ENCODE results near the gene RTBDN. TPM values are rescaled to one million over a fixed set of nuclear protein-coding genes. Genes with fewer than 3 reads are reported as not detected.

The RTBDN gene
- polyA plus RNA-seq, 1 of the 3 experiments (the other 2 are of a cell fraction) = 0.72 TPM

GRCh38 chr19:12833738-12834565 is 427 bp downstream of the RTBDN start:
- WGBS (ENCODE audit: low lambda C conversion rate) = 5% methylated on average over 37 of the region's 87 CpGs
- Histone ChIP-seq H2AFZ (ENCODE audit: low read depth) (peak overlapping the region; percentile 76), H3K4me2 (peak overlapping the region; percentile 94), H3K9me2 (no peaks in the 10 kb centered on the region), H3K27me3 (ENCODE audit: insufficient read depth) (no peaks in the 10 kb centered on the region), H3K9ac (peak overlapping the region; percentile 62), H3K4me3 (ENCODE audit: low read depth in 2 of 2, low read length in 1 of 2) (peak overlapping the region; percentile 67 to 73), H3K79me2 (ENCODE audit: insufficient read depth) (no peaks in the 10 kb centered on the region), H4K20me1 (ENCODE audit: insufficient read depth) (no peaks in the 10 kb centered on the region), H3K36me3 (replicated peaks in 1 of 2; ENCODE audit: control insufficient read depth in 1 of 2, insufficient read depth in 2 of 2, low read length in 1 of 2) (no peaks in the 10 kb centered on the region), H3F3A (replicated peaks; ENCODE audit: insufficient read depth) (peaks cover 24% of the 10 kb centered on the region), H3K4me1 (ENCODE audit: control insufficient read depth in 1 of 2, insufficient read depth in 2 of 2, low read depth in 1 of 2, low read length in 1 of 2) (peaks cover 5 to 37% of the 10 kb centered on the region in 2 experiments; a peak in 2 of 4 replicates), H3K27ac (ENCODE audit: low read depth in 2 of 2, low read length in 1 of 2) (peak overlapping the region in 1 of 2 experiments; percentile 67; a peak in 1 of 4 replicates), H3K9me3 (no peaks in the 10 kb centered on the region)
- ChIA-PET POLR2A (interaction anchor here (1.2 kb wide), 1 partner anchor 104 kb away, joined by 4 read pairs; the partner anchor contains the start of gene CALR), CTCF (interaction anchor here (0.5 to 1.5 kb wide), 5 partner anchors 20 to 131 kb away, joined by 3 to 4 read pairs (median 3); partner anchors contain the start of gene RNASEH2A)
- TF ChIP-seq NRF1 (IDR thresholded peaks at IDR 0.05; ENCODE audit: low read depth, low read length) = no peak
- TF ChIP-seq CTCF (IDR thresholded peaks at IDR 0.05) = peak; percentile 12; the same call in 1 of the 2 replicates
- DNase-seq = peak; percentile 90

- Histone ChIP-seq H3K27me3 (ENCODE audit: insufficient read depth) (no peaks in the 10 kb centered on the region), H3K4me3 (ENCODE audit: low read depth in 2 of 2, low read length in 1 of 2) (peak overlapping the region; percentile 28 to 42)
- CTCF ChIA-PET = interaction anchor here (0.5 to 0.9 kb wide), 2 partner anchors 20 to 104 kb away, joined by 3 read pairs; no protein-coding TSS in a partner anchor
Measured at GRCh38 chr19:12833418-12833737, 1.0 kb downstream of the RTBDN start.

More at GRCh38 chr19:12833418-12833737, 1.0 kb downstream of the RTBDN start:
- H3K4me1 ChIP-seq (ENCODE audit: control insufficient read depth in 1 of 2, insufficient read depth in 2 of 2, low read depth in 1 of 2, low read length in 1 of 2) = peaks cover 5 to 42% of the 10 kb centered on the region in 2 experiments; a peak in 2 of 4 replicates
- no peak overlapping the region for H3K9ac ChIP-seq
- no peaks in the 10 kb centered on the region for H3K36me3 ChIP-seq (replicated peaks in 1 of 2; ENCODE audit: control insufficient read depth in 1 of 2, insufficient read depth in 2 of 2, low read length in 1 of 2)
- no peaks in the 10 kb centered on the region for H3K79me2 ChIP-seq (ENCODE audit: insufficient read depth)
- H3K9me3 ChIP-seq = no peaks in the 10 kb centered on the region
- peak overlapping the region; percentile 94; the same call in 1 of the 2 replicates for H3K4me2 ChIP-seq
- H3F3A ChIP-seq (replicated peaks; ENCODE audit: insufficient read depth) = peaks cover 24% of the 10 kb centered on the region
- no peaks in the 10 kb centered on the region for H4K20me1 ChIP-seq (ENCODE audit: insufficient read depth)
- DNase-seq = peak; percentile 36
- TF ChIP-seq NFIC (IDR thresholded peaks at IDR 0.05; ENCODE audit: borderline replicate concordance) = no peak
- no peak for TF ChIP-seq CHD2 (IDR thresholded peaks at IDR 0.05; ENCODE audit: low read length, partially characterized antibody)
- TF ChIP-seq JUND (IDR thresholded peaks at IDR 0.05) = no peak
- TF ChIP-seq EP300 (IDR thresholded peaks at IDR 0.05; ENCODE audit: borderline replicate concordance in 1 of 2, low read depth in 1 of 2, low read length in 1 of 2) = no peak
- no peak for TF ChIP-seq EZH2phosphoT487 (IDR thresholded peaks at IDR 0.05; ENCODE audit: borderline replicate concordance, low read depth)
- TF ChIP-seq MXI1 (IDR thresholded peaks at IDR 0.05; ENCODE audit: low read depth, low read length) = no peak
- no peak for TF ChIP-seq MAX (IDR thresholded peaks at IDR 0.05; ENCODE audit: low read depth)
- no peak for TF ChIP-seq SMC3 (IDR thresholded peaks at IDR 0.05; ENCODE audit: low read depth, low read length)
- no peak for TF ChIP-seq FOSL2 (IDR thresholded peaks at IDR 0.05; ENCODE audit: borderline replicate concordance, low read depth)
- no peak for TF ChIP-seq GATA2 (CRISPR knock-in tag; IDR thresholded peaks at IDR 0.05)
- TF ChIP-seq YY1 (IDR thresholded peaks at IDR 0.05; ENCODE audit: low read depth) = no peak
- TF ChIP-seq PBX3 (IDR thresholded peaks at IDR 0.05) = no peak
- no peak for TF ChIP-seq TEAD4 (IDR thresholded peaks at IDR 0.05; ENCODE audit: borderline replicate concordance, insufficient read depth)
- TF ChIP-seq FOXM1 (IDR thresholded peaks at IDR 0.05; ENCODE audit: low read depth) = no peak
- TF ChIP-seq SIN3A (IDR thresholded peaks at IDR 0.05; ENCODE audit: borderline replicate concordance, low read depth, low read length) = no peak
- POLR2A ChIA-PET = no interaction called here
- H3K9me2 ChIP-seq = no peaks in the 10 kb centered on the region
- no peak overlapping the region for H2AFZ ChIP-seq (ENCODE audit: low read depth)
- 0% methylated on average over 2 of the region's 5 CpGs for whole genome bisulfite sequencing (ENCODE audit: low lambda C conversion rate)
- H3K27ac ChIP-seq (ENCODE audit: low read depth in 2 of 2, low read length in 1 of 2) = peak overlapping the region in 1 of 2 experiments; percentile 29; a peak in 2 of 4 replicates

Measured in SK-N-SH (cell line).